CD4-positive, alpha-beta T cell treated with Interleukin-4 for 4 hours (primary cell): ENCODE results near the gene CBX5.

Experiments
- DNase-seq: peaks from one replicate; pipeline ENCODE4 v3.0.0-alpha.2; 2020

The CBX5 gene

DNA sequence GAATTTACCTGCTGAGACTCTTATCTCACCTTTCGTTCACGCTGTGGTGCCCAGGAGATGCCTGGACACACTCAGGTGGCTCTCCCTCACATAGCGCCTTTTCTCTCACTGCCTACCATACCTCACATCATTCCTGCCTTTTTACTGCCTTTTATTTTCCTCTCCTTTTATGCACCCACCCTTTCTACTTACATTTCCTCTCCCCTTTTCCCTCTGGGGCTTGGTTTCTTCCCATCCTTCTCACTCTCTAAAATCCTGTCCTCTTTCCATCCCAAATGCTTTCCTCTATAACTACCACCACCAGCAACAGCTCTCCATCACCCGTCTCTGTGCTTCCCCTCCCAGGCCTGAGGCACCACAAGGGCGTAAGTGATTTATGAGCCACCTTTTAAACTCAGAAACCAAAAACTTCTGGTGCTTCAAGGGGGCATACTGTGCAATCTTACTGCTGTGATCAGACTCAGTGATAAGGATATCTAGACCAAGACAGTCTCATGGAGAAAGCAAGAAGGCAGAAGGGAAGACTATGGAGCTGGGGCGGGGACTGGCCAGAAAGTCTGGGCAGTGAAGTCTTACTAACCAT is 58.4 kb downstream of the CBX5 start:
- DNase-seq: no peak

DNA sequence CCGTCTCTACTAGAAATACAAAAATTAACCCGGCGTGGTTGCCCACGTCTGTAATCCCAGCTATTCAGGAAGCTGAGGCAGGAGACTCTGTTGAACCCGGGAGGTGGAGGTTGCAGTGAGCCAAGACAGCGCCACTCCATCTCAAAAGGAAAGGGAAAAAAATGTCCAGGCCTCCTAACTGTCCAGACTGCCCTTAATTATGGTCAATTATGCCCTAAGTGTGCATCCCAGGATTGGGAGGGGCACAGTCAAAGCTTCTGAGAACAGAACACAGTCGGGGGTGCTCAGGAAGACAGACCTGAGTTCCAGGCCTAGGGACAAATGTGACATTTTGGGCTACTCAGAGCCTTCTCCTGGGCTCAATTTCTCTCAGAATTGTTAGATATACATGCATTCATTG is 59.4 kb downstream of the CBX5 start:
- DNase-seq: no peak

DNA sequence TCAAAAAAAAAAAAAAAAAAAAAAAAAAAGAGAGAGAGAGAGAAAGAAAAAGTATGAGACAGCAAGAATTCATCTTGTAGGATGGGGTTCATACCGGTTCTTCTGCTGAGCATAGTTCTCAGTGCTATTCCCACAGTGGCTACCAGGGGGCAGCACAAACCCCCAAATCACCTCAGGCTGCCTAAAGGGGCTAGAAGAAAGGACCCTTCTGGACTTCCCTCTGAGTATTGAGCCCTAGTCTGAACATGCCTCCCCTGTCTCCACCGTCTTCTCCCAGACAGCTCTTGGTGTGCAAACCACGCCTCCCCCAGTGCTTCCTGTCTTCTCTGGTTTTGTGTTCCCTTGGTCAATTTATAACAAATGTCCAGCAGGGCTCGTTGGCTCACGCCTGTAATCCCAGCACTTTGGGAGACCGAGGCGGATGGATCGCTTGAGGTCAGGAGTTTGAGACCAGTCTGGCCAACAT is 59.8 kb downstream of the CBX5 start:
- peak; percentile 60 for DNase-seq

DNA sequence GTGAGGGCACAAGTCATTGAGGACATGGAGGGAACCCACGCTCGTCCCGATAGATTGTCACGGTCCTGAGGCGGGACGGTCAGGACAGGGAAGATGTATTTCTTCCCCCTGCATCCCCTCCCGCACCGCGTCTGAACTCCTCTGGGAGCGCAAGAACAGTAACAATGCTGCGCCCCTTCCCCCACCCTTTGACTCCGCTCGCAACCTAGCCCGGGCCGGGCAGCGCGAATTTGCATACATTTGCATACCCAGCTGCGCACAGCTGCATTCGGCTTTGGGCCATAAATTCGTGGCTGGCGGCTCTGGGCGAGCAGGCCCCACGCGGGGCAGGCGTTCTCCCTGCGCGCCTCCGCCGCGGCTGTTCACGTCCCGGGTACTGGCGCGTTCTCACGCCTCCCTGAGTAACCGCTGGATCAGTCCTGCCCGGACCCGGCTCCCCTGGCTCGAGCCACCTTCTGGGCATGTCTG is 62.1 kb downstream of the CBX5 start:
- DNase-seq: no peak

DNA sequence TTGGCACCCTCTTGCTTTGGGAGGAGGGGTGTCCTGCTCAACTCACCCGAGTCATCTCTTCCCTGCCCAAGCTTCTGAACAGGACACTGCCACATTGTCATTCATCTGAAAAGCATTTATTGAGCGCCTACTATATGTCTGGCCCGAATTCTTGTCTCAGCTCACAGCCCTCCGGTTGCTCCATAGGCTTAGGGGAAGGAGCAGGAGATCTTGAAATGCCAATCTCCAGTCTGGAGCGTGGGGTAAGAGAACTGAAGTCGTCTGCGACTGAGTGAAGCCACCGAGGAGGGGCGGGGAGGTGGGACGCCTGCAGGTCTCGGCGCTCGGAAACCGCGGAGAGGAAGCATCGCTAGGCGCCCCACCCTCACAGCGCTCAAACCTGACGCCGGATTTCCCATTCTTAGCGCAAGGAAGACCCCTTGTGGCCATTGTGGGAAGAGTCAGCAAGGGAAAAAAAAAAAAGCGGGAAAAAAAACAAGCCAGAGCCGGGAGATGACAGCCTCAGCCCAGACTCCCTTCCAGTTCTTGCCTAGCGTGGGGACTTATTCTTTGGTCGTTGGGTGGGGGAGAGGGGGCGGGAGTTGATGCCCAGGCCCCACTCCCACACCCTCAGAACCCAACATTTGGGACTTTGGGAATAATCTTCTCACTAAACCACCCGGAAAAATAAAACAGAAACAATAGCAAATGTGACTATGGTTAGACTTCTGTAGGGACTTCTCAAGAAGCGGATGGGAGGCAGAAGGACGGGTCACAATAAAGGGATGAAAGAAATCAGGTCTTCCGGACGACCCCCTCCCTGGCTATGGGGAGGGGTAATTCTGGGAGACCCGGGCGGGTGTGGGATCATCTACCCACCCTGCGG is 62.9 kb downstream of the CBX5 start:
- peak; percentile 80 for DNase-seq

DNA sequence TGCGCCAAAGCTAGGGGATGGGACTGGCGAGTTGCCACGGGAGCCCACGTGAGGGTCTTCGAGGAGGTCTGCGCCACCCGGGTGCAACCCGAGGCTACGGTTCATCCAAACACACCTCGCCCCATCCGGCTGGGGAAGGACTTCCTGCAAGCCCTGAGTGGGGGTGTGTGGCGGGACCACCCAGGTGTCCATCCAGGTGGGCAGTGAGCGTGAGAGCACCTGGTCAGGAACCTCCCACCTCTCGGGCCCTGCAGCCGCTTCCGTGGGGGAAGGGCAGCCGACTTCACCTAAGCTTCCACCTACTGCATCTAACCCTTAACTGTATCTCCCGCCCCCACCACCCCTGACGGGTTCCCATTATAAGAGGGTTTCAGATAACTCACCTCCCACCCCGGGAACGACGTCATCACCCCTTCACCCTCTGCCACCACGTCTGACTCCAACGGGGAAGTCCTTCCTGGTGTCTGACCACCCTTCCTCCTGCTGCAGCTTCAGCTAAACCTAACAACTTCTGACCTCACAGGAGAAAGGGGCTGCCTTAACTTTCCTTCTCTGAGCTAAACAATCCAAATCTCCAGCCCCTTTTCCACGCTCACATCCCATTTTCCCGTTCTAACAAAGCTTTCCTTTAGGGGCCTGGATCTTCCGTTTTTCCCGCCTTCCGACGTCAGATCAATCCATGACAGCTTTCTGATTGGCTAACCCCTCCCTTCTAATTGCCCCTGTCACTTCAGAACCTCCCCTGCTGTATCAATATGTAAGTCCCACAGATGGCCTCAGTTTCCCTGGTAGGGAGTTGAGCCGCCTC is 63.7 kb downstream of the CBX5 start:
- DNase-seq: peak; percentile 25

DNA sequence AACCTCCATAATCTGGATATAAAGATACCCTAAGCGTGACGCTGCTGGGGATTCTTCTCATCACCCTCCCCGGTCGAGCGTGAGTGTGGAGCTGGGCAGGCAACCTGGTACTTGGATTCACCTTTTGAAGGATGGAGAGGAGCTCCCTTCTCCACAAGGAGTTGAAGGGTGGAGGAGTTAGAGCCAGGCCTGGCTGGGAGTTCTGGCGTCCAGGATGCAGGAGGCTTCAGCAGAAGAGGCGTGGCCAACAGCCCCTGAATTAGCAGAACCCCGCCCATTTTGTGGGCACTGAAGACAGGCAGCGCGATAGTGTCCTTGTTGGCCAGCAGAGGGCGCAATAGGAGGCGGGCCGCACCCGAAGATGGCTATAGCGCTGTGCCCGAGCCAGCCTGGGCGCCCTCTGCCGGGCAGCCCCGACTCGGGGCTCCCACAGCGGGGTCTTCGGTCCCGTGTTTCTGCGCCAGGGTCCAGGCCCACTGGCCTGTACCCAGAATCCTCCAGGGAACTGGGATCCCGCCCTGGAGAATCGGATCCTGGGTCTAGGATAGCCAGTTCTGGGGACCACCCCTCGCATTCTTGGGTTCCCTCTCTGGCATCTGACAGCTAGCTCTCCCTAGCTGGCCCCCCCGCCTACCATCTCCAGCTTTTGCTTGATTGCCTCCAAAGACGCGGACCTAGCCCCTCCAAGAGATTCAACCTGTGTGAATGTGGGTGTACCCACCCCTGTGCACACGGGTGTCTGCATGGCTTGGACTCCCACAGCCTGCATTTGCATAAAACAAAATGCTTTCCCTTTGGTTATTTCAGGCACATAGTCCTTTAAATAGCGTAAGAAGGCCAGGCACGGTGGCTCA is 65.1 kb downstream of the CBX5 start:
- DNase-seq: peak; percentile 89

DNA sequence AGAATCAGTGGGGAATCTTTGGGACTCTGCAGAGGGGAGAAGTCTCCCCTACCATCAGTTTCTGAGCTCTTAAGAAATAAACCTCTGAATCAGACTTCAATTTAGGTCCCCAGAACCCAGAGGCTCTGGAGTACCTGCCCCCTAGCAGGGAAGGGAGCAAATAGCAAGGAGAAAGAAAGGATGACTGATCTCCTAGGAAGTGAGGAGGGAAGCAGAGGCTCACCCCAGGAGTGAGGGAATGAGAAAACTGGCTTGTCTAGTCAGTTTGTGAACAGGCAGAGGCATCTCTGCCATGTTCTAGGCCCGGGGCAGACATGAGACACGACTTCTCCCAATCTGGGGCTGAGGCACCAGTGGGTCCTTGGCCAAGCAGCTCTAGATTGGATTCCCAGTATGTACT is 66.8 kb downstream of the CBX5 start:
- DNase-seq: no peak

DNA sequence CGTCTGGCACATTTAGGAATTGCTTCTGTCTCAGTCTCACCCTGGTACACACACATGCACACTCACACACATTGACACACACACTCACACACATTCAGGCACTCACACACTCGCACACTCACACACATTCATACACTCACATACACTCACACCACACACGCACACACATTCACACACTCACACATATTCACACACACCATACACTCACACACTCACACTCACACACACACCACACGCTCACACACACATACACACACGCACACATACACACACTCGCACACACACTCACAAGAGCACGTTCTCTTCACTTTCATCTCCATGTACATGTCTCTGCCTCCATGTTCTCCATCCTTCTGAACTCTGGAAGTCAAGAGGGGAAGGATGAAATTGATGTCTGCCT is 68.0 kb downstream of the CBX5 start:
- no peak for DNase-seq

DNA sequence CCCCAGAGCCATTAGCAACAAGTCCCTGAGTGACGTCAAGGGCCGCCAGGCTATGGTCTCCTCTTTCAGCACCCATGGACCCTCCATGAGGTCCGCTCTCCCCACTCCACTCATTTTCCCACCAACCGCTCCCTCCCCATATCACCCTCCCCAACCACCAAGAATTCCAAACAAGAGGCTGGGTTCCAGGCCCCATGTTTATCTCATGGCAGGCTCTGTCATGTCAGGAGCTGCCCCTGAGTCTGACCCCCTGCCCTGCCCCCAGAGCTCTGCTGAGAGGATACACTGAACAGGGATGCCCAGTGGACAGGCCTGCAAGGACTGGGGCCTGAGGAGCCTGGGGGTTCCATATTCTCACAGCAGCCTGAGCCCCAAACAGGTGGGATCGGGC is 69.5 kb downstream of the CBX5 start:
- no peak for DNase-seq

DNA sequence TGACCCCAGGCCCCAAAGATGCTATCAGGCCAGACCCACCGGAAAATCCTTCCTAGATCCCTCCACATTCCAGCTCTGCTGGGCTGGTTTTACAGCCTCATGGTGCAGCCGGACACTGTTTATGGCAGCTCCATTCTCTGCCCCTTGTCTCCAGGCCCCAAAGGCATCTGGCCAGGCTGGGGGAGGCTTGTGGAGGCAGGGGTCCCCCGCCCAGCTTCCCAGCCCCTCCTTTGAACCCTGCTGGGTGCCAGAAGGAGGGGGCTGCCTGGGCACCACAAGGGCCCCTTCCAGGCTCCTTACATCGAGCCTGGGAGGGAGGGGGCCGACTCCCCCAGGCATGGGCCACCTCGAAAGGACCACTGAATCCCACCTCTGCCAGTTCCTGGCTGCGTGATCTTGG is 71.3 kb downstream of the CBX5 start:
- DNase-seq: no peak

DNA sequence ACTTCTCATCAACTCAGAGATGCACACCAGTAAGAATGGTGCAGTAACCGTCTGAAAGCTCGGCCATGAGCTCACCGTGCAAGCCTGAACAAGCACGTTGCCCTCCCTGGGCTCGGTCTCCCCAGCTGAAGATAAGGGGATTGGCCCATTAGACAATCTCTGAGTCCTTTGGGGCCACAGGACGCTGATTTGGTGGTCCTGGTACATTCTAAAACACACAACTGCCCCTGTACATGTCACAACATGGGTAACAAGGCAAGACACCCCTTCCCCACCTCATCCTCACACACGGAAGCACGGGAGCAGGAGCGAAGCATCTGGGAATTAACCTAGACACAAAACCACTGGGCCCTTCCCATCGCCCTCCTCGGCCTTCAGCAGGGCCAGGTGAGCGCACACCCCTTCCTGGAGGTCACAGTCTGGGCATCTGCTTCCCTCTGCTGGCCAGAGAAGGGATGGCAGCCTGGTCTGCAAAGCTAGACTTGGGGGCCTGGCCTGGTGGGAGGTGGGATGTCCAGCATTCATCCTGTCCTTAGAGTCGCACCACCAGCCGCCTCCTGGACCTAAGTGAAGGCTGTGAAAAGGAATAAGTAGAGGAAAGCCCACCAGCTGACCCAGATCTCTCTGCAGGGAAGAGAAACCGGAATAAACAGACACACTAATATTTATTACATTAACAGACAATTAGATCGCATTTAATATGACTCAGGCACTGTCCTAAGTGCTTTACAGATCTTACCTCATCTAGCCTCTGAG is 72.2 kb downstream of the CBX5 start:
- DNase-seq: peak; percentile 61

DNA sequence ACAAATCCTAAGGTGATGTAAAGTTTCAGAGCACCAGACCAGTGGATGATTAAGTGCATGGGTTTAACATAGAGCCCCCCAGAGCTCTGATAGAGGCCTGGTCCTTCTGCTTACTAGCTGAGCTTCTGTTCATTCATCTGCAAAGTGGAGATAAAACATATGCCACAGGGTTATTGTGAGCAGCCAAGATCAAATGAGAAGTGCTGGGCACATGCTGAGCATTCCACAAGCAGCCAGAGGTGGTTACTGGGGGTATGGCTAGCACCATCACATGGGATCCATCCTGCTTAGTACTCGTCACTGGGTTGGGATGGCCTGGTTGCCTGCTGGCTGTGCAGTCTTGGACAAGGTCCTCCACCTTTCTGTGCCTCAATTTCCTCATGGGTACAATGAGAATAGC is 73.1 kb downstream of the CBX5 start:
- no peak for DNase-seq

DNA sequence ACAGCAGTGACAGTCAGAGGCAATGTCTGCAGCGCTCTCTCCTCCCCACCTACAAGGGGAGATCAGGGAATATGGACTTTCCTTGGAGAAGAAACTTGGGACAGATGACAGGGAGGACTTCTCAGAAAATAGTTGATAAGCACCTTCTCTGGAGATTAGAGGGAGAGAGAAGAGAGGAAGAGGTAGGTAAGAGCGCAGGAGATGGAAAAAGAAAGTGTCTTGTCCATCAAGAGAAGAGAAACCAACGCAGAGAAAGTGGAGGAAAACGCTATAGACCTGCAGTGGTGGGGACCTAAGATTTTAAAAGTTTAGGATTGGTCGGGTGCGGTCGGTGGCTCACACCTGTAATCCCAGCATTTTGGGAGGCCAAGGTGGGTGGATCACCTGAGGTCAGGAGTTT is 75.6 kb downstream of the CBX5 start:
- no peak for DNase-seq

DNA sequence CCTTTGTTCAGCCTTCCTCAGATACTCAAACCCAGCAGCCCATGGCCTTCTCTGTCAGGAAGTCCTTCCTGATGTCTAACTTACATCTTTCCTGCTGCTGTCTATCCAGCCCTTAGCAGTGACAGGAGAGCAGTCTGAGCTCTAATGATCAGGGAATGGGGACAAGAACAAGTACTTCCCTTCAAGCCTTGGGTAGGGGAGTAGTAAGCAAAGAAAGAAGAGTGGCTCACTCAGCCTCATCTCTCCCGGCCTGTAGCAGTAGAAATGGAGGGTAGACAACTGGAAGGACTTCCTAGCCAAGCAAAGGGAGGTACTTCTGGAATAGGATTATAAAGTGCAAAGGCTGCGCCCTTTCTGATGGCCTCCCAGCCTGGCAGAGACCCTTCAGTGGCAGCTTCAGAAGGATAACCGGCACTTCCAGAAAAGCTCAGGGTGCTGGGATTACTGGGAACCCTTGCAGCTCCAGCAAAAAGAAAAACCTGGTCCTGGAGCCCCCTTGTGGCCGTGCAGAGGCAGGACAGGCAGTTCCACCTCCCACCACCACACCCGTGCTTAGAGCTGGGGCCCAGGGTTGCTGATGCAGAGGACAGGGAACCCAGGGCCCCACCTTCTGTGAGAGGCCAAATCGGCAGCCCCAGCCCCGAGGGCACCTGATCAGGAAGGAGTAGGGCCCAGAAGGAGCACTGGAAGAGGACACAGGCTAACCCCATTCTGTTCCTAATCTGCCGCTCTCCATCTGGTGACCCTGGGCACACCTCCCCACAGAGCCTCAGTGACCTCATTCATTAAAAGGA is 78.7 kb downstream of the CBX5 start:
- peak; percentile 53 for DNase-seq

DNA sequence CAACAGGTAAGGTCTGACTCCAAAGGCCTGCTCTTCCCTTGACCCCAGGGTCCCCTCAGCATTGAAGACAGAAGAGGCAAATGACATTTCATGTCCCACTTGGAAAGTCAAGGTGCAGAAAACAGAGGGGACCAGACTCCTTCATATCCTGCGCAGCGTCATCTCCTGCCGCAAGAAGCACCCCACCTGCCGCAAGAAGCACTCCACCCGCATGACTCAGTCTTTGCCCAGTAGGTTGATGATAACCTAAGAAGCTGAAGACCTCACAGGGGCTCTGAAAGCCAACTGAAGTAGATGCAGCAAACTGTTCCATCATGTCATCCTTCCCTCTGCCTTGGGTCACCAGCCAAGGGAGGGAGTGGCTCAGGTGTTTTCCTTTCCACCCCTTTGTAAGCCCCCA is 79.5 kb downstream of the CBX5 start:
- DNase-seq: no peak

DNA sequence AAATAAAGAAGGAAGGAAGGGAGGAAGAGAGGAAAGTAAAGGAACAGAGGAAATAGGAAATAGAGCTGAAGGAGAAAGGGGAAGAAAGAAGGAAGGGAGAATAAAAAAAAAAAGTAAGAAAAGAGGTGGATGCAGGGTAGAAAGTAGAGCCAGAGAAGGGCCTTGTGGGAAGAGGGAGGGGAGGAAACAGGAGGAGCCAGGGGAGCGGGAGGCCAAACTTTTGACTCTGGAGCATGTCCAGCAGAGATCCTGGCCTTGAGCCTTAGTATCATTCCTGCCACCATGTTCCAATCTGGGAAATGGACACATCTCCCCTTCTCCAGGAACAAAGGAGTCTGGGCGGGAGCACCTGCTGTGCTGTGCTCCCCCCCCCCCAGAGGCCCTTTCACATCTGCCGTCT is 80.0 kb downstream of the CBX5 start:
- no peak for DNase-seq

DNA sequence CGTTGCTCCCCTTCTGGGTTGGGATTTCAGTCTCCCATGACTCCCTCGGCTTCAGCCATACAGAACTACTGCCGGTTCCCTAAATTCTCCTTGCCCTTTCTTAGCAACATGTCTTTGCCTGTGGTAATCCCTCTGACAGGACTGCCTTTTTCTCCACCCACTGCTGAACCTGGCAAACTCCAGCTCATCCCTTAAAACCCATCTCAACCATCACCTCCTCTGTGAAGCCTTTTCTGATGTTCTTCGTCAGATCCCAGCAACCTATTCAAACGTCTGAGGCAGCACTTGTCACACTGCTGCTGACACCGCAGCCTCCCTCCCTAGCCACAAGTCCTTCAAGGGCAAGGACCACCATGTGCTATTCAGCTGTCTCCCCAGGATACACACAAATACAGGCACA is 80.9 kb downstream of the CBX5 start:
- no peak for DNase-seq

DNA sequence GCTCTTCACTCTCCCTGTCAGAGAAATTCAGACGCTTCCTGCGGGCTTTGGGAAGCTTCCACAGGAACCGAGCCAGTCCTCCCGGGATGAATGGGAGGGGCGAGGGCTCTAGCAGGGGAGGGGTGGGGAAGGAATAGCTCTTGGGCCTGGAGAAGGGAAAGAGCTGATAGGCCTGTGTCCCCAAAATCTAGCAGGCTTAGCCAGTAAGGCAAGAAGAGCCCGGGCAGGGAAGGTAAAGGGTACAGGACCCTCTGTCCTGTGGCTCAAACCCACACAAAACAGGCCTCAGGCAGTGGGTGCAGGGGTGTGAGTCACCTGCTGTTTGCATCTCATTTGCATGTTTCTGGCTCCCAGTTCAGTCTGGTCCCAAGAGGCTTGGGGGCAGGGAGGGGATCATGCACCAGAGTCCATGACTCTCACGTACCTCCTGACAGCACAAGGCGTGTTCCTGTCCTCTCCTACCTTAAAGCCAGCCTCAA is 82.5 kb downstream of the CBX5 start:
- no peak for DNase-seq

DNA sequence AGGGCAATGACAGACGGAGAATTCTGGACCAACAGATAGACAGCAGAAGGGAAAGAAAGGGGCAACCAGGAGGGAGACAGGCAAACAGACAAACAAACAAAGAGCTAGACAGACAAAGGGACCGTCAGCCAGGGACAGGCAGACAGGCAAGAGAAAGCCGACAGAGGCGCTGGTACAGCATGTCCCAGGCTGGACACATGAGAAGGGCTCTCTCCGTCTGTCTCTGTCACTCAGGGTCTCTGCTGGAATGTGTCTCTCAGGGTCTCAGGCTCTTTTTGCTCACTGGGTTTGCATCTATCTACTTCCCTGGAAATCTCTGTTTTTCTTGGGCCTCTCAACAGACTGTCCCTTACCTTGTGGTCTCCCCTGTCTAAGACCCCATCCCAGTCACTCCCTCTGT is 82.9 kb downstream of the CBX5 start:
- DNase-seq: no peak

DNA sequence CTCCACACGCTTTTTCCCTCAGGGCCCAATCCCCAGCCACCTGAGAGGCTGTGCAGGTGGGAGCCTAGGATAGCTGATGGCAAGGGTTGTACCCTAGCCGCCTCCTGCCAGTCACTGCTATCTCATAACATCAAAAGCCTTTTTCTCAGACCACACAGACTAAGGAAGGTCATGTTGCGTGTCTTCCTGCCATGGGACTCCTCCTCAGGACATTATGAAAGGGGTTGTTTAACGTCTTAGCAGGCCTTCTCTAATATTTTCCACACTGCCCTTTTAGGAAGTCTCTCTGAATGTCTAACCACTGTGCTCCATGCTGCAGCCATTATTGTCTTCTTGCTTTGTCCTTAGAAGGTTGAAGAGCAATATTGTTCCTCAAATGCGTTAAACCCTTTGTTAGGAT is 83.5 kb downstream of the CBX5 start:
- no peak for DNase-seq
